NCI-H345 treated with DMSO at 0.1 percent for 48 hours (cell line): Measurements from ENCODE around the gene UNC5A.

Experiments used
- DNase-seq: peaks from one replicate; lab custom pipeline; 2025; ENCODE audit not compliant: unreplicated experiment; lab: John Stamatoyannopoulos, UW

The UNC5A gene

GRCh38 chr5:176799488-176799887, 10.9 kb upstream of the UNC5A start:
- no peak for DNase-seq

- DNase-seq: no peak
Observed at GRCh38 chr5:176800024-176800423, 10.3 kb upstream of the UNC5A start.

DNA sequence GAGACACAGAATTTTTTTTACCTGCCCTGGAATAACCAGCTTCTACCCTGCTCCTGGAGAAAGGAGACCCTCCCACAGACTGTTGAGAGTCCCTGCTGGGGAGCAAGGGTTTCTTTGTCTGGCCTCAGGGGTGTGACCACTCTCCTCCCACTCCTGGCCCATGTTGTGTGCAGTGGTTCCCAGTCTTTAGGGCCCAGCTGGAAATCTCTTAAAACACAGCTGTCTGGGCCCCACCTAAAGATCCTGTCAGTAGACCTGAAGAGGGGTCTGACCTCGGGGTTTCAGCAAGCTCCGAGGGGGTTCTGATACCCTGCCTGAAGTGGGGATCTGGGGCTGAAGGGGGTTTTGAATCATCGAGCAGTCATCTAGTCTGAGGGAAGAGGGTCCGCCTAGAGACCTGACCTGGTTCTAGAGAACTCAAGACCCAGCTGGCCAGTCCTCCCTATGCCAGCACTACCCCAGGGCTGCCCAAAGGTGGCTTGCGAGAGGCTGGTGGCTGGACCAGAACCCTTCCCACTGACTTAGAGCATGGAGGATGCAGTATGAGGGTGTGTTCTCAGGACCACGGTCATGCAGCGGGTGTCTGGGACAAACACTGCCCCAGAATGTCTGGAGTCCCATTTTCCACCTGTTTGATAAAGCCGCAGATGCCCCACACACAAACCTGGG, 8.1 kb upstream of the UNC5A start:
- DNase-seq: peak; percentile 34

DNA sequence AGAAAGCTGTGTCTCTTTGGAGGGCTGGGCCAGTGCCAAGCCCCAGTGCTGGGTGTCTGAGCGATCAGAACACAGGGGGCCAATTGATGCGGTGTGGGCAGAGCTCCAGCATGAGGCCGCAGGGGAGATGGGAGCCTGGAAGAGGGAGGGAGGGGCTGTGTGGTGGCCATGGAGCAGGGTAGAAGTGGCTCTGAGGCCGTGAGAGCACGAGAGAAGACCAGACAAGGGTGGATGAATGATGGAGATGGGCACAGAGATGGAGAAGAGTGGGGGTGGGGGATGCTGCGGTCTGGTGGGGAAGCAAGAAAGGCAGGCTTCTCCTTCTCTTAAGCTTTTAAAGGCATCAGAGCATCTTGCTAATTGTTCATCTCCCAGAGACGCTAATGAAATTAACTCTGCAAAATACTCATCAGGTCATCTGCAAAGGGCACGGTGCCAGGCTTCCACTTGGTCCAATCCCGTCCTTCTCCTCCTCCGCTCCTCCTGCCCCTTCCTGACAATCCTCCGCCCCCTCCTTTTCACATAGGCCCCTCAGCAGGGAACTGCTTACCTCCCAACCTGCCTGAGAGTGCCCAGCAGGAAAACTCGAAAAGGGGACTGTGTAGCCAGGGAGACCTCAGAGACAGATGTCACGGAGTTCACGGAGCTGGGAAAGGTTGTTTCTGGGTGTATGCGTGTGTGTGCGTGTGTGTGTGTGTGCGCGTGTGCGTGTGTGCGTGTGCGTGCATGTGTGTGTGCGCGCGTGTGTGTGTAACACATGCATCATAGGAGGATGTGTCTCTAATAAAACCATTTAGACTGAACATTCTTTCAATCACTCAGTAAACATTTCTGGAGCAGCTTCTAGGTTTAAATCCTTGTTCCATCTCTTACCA, 7.1 kb upstream of the UNC5A start:
- peak; percentile 75 for DNase-seq

- no peak for DNase-seq
Observed at GRCh38 chr5:176803943-176804498, 6.3 kb upstream of the UNC5A start.

DNA sequence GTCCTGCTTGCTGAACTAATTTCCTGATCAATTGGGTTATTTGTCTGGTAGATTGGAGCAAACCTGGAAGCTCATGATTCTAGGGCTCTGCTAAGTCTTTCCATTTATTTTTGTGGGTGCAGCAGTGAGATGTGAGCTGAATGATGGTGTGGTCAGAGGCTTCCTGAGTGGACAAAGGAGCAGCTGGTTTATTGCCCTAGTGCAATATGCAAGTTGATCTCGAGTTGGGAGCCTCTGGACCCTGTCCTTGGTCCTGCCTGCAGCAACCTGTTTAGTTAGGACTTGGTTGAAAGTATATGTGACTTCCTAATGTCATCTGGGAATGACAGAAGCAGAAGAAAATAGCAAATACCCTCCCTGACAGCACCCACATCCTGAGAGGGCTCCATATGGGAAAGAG, 4.2 kb upstream of the UNC5A start:
- DNase-seq: no peak

- DNase-seq: no peak
Observed at GRCh38 chr5:176809544-176810080, 747 bp upstream of the UNC5A start.

- DNase-seq: no peak
Observed at GRCh38 chr5:176810687-176811501, 535 bp downstream of the UNC5A start.

- DNase-seq: no peak
Observed at GRCh38 chr5:176812269-176813259, 2.2 kb downstream of the UNC5A start.

GRCh38 chr5:176813587-176814312, 3.4 kb downstream of the UNC5A start:
- DNase-seq: no peak

- DNase-seq: no peak
Observed at GRCh38 chr5:176814313-176814685, 3.9 kb downstream of the UNC5A start.

- DNase-seq: no peak
Observed at GRCh38 chr5:176814836-176815438, 4.6 kb downstream of the UNC5A start.

- DNase-seq: peak; percentile 79
Observed at GRCh38 chr5:176816043-176816745, 5.8 kb downstream of the UNC5A start.

GRCh38 chr5:176816791-176817347, 6.5 kb downstream of the UNC5A start:
- peak; percentile 50 for DNase-seq

- peak; percentile 57 for DNase-seq
Observed at GRCh38 chr5:176817369-176817840, 7.0 kb downstream of the UNC5A start.

GRCh38 chr5:176817841-176818377, 7.5 kb downstream of the UNC5A start:
- DNase-seq: no peak

DNA sequence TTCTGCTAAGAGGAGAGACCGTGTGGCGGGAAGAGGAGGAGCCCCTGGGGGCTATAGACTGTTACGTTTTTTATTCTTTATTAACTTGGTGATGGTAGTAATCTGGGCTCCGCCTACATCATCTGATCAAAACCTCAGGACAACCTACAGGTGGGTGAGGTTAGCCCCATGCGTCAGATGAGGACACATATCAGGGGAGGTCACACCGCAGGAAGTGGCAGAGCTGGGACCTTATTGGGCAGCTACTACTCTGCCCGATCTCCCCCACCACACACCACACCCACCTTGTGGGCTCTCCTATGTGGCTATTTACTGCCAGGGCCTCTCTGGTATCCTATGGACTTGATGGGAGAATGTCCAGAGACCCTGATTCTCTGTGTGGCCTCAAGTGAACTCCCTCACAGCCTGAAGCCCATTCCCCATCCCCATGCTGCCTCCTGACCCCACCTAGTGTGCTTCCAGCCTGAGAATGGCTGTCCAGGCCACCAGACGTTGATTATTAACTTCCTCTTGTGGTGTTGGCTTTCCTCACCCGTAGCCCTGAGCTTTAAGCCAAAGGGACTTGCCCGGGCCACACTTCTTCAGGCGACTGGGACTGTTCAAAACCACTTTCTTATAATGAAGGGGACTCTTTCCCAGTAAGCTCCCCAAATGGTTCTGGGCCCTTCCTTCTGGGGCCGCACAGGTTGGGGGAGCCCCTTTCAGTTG, 8.2 kb downstream of the UNC5A start:
- no peak for DNase-seq
